Measurements from ENCODE around the gene CDNF. TPM values are rescaled to one million over a fixed set of nuclear protein-coding genes. Genes with fewer than 3 reads are reported as not detected.

The CDNF gene
- 1 to 10 TPM in 2 of 6 experiments, under 1 TPM in 4; 0.52 to 1.5 (median 0.97) TPM for total RNA-seq (2021; fragmentation: NEBNext Ultra II Directional; extraction: Animal tissue kit (Norgen Biotek cat#: 25700))
- long read RNA-seq, result 0 reads

GRCh38 chr10:14837757-14838581, at the start of gene CDNF, which contains the start of the genes HSPA14 and MSANTD7:
Gene CDNF (minus strand): TSS chr10:14838037. CDS start chr10:14837946, 91 bp downstream.
Gene HSPA14 (plus strand): TSS chr10:14838306. CDS start chr10:14838403, 97 bp downstream.
Gene MSANTD7 (plus strand): TSS chr10:14838306. CDS start chr10:14842285, 3,979 bp downstream.
- Mint-ChIP-seq H3K36me3 (ENCODE audit: low read depth) (peaks cover 15% of the 10 kb centered on the region), H3K9me3 (no peaks in the 10 kb centered on the region), H3K4me1 (ENCODE audit: low read depth) (peaks cover 20% of the 10 kb centered on the region), H3K27me3 (ENCODE audit: insufficient read depth) (no peaks in the 10 kb centered on the region), H3K27ac (peak within 1 kb of the TSS; percentile 90), H3K4me3 (peak within 1 kb of the TSS; percentile 91)
- peak; percentile 99 for DNase-seq
- no peak for TF ChIP-seq CTCF (IDR thresholded peaks at IDR 0.05)

- DNase-seq, result no peak
- TF ChIP-seq CTCF (IDR thresholded peaks at IDR 0.05), result no peak
- Mint-ChIP-seq H3K36me3 (ENCODE audit: low read depth) (no peaks in the 10 kb centered on the region), H3K27me3 (ENCODE audit: insufficient read depth) (no peaks in the 10 kb centered on the region), H3K9me3 (no peaks in the 10 kb centered on the region), H3K4me3 (no peak overlapping the region), H3K27ac (no peak overlapping the region), H3K4me1 (ENCODE audit: low read depth) (peaks cover 10% of the 10 kb centered on the region)
Measured at GRCh38 chr10:14884082-14884481, 46.2 kb upstream of the CDNF start.

- peaks cover 22% of the 10 kb centered on the region for H3K4me1 Mint-ChIP-seq (ENCODE audit: low read depth)
- peak overlapping the region; percentile 96 for H3K4me3 Mint-ChIP-seq
- no peak overlapping the region for H3K27ac Mint-ChIP-seq
- no peak for DNase-seq
- no peak for TF ChIP-seq CTCF (IDR thresholded peaks at IDR 0.05)
- no peaks in the 10 kb centered on the region for H3K27me3 Mint-ChIP-seq (ENCODE audit: insufficient read depth)
- H3K36me3 Mint-ChIP-seq (ENCODE audit: low read depth), result no peaks in the 10 kb centered on the region
- no peaks in the 10 kb centered on the region for H3K9me3 Mint-ChIP-seq
Measured at GRCh38 chr10:14880229-14880628, 42.4 kb upstream of the CDNF start.

GRCh38 chr10:14879928-14880193, 42.0 kb upstream of the CDNF start:
- H3K4me3 Mint-ChIP-seq, result peak overlapping the region; percentile 96
- H3K4me1 Mint-ChIP-seq (ENCODE audit: low read depth), result peaks cover 25% of the 10 kb centered on the region
- H3K27ac Mint-ChIP-seq, result no peak overlapping the region; the same call in 1 of the 2 replicates
- no peaks in the 10 kb centered on the region for H3K36me3 Mint-ChIP-seq (ENCODE audit: low read depth)
- no peaks in the 10 kb centered on the region for H3K9me3 Mint-ChIP-seq
- no peak for TF ChIP-seq CTCF (IDR thresholded peaks at IDR 0.05)
- no peaks in the 10 kb centered on the region for H3K27me3 Mint-ChIP-seq (ENCODE audit: insufficient read depth)
- DNase-seq, result no peak

GRCh38 chr10:14879124-14879927, 41.5 kb upstream of the CDNF start:
- H3K27me3 Mint-ChIP-seq (ENCODE audit: insufficient read depth), result no peaks in the 10 kb centered on the region
- H3K4me3 Mint-ChIP-seq, result peak overlapping the region; percentile 96
- H3K9me3 Mint-ChIP-seq, result no peaks in the 10 kb centered on the region
- no peak for DNase-seq
- peaks cover 28% of the 10 kb centered on the region for H3K4me1 Mint-ChIP-seq (ENCODE audit: low read depth)
- no peak for TF ChIP-seq CTCF (IDR thresholded peaks at IDR 0.05)
- no peaks in the 10 kb centered on the region for H3K36me3 Mint-ChIP-seq (ENCODE audit: low read depth)
- peak overlapping the region; percentile 86 for H3K27ac Mint-ChIP-seq

All from HFFc6 (cell line).